HepG2 (cell line): ENCODE results near the gene SLC23A2. TPM values are rescaled to one million over a fixed set of nuclear protein-coding genes. Genes with fewer than 3 reads are reported as not detected.

ENCODE experiments used
- ATF5 ChIP-seq: sonication (generic); formaldehyde crosslinking; IDR thresholded peaks from 2 replicates; pipeline ENCODE4 v1.4.0; 2020; ENCODE audit warnings: mild to moderate bottlenecking, low read depth, missing genetic modification reagents
- CCDC6 ChIP-seq: sonication (generic); formaldehyde crosslinking; IDR thresholded peaks from 2 replicates; pipeline ENCODE4 v1.8.1; 2022; ENCODE audit warnings: mild to moderate bottlenecking, missing genetic modification reagents, moderate library complexity
- CENPT ChIP-seq: sonication (generic); formaldehyde crosslinking; IDR thresholded peaks from 2 replicates; pipeline ENCODE4 v1.8.0; 2022; ENCODE audit warnings: low read depth, mild to moderate bottlenecking, moderate library complexity, missing genetic modification reagents
- ELK4 ChIP-seq: sonication (generic); formaldehyde crosslinking; IDR thresholded peaks from 2 replicates; pipeline ENCODE4 v1.9.0; 2021; ENCODE audit warnings: missing genetic modification reagents, borderline replicate concordance
- ETS1 ChIP-seq: sonication (generic); formaldehyde crosslinking; IDR thresholded peaks from 2 replicates; pipeline ENCODE4 v1.4.0; 2020; ENCODE audit warnings: missing genetic modification reagents
- NFE2L2 ChIP-seq: fragments of 150-350 bp; IDR thresholded peaks from 2 replicates; pipeline ENCODE4 v1.6.1; 2014; ENCODE audit warnings: low read length
- REXO4 ChIP-seq: sonication (generic); formaldehyde crosslinking; IDR thresholded peaks from 2 replicates; pipeline ENCODE4 v1.8.0; 2022; ENCODE audit warnings: missing genetic modification reagents, mild to moderate bottlenecking, borderline replicate concordance
- U2AF1 ChIP-seq: fragments of 200-400 bp; formaldehyde crosslinking; optimal IDR thresholded peaks from 2 replicates; pipeline ENCODE3; 2017; ENCODE audit warnings: mild to moderate bottlenecking, low read depth, low read length
- ZBTB40 ChIP-seq, 2 experiments: fragments of 450-650 bp in 1 of 2; sonication (generic) in 1 of 2; formaldehyde crosslinking in 1 of 2; IDR thresholded peaks; 2 replicates each; pipeline versions ENCODE4 v1.6.1 to v1.8.0; 2016 to 2022; ENCODE audit warnings: antibody characterized with exemption in 1 of 2, mild to moderate bottlenecking in 1 of 2, missing genetic modification reagents in 1 of 2
- ZFAT ChIP-seq: sonication (generic); formaldehyde crosslinking; conservative IDR thresholded peaks from 2 replicates; pipeline ENCODE4 v1.8.1; 2023; ENCODE audit warnings: missing genetic modification reagents, inconsistent platforms
- ZNF251 ChIP-seq: sonication (generic); formaldehyde crosslinking; IDR thresholded peaks from 2 replicates; pipeline ENCODE4 v1.9.0; 2021; ENCODE audit warnings: mild to moderate bottlenecking, missing genetic modification reagents
- ZNF543 ChIP-seq: sonication (generic); formaldehyde crosslinking; IDR thresholded peaks from 2 replicates; pipeline ENCODE4 v1.4.0; 2020; ENCODE audit warnings: mild to moderate bottlenecking, missing genetic modification reagents
- polyA plus RNA-seq, 8 experiments: library from polyadenylated mRNA; depleted of rRNA in 3 of 8; stranded (reverse) in 7 of 8; unstranded in 1 of 8; fragments of >200 nt; fragmentation: Illumina TruSeq in 4 of 8; extraction: Trizol in 4 of 8; gene quantifications; 2 replicates each; pipeline versions ENCODE4 v1.2.1 to v1.2.3, GENCODE V29; 2011 to 2016; ENCODE audit warnings: low read depth in 4 of 8, missing spikeins in 1 of 8, mixed read lengths in 1 of 8; ENCODE audit not compliant: insufficient read depth in 1 of 8
- total RNA-seq, 5 experiments: library from RNA; depleted of rRNA; stranded (reverse); fragments of >200 nt; fragmentation: Illumina TruSeq; extraction: Trizol; gene quantifications; 2 replicates each; pipeline ENCODE4 v1.2.3, GENCODE V29; 2016; ENCODE audit warnings: low read depth in 1 of 5

SLC23A2 gene
- total and polyA plus RNA-seq, 2 of the 13 experiments (the other 11 are each of a cell fraction or from before 2014, with no cell fraction given), result 42.2 to 51.2 TPM

DNA sequence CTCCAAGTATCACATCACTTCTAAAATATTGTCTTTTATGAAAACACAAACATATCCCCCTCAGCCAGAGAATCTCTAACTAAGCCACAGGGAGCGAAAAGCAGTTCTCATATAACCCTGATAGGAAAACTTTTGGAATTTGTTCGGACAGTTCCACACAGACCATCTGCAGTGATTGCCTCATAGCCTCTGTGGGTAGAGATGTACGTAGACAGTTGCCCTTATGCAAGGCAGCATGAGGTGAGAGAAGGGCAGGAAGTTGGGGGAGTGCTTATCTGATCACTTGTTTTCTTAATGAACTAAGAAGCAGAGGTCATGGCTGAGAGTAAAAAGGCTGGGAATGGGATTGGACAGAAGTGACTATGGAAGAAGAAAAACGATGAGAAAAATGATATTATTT, 39.6 kb downstream of the SLC23A2 start (continued):
- no peak for TF ChIP-seq ATF5 (CRISPR knock-in tag)
- no peak for TF ChIP-seq ZNF543 (CRISPR knock-in tag)
- TF ChIP-seq CENPT (CRISPR knock-in tag), result no peak
- no peak for TF ChIP-seq U2AF1
- peak; percentile 44; the same call in 1 of the 2 replicates for TF ChIP-seq CCDC6 (CRISPR knock-in tag)
- TF ChIP-seq ELK4 (CRISPR knock-in tag), result no peak
- no peak for TF ChIP-seq ZFAT (CRISPR knock-in tag)
- TF ChIP-seq REXO4 (CRISPR knock-in tag), result no peak
- TF ChIP-seq NFE2L2, result no peak
- no peak for TF ChIP-seq ZBTB40 (IDR thresholded peaks at IDR 0.05)
- no peak; the same call in 1 of the 2 replicates for TF ChIP-seq ZBTB40 (CRISPR knock-in tag; IDR thresholded peaks at IDR 0.05)
- no peak for TF ChIP-seq ETS1 (CRISPR knock-in tag)
- no peak for TF ChIP-seq ZNF251
